22Rv1 (cell line): ENCODE results near the gene SLC22A15.

Experiments used
- CTCF ChIP-seq: fragments of 450-650 bp; IDR thresholded peaks from 2 replicates; pipeline ENCODE4 v1.5.1; 2017; ENCODE audit warnings: mild to moderate bottlenecking
- ZFX ChIP-seq: fragments of 450-650 bp; IDR thresholded peaks from 2 replicates; pipeline ENCODE4 v1.6.1; 2017; ENCODE audit warnings: antibody characterized with exemption, borderline replicate concordance

GRCh38 chr1:116096013-116096618, 119.8 kb downstream of the SLC22A15 start:
- TF ChIP-seq CTCF (no peak), ZFX (no peak)
